Activated naive CD4-positive, alpha-beta T cell treated with Interleukin-2 at 50 U/mL for 16 hours (primary cell): ENCODE results near the gene GAA.
"Not testable (repeated sequence)": the region's sequence is repeated elsewhere in the genome, so short reads cannot be mapped to it uniquely, and the experiment has no call there.

Experiments used
- DNase-seq: peaks from one replicate; pipeline ENCODE4 v3.0.0-alpha.2; 2020

The GAA gene

DNA sequence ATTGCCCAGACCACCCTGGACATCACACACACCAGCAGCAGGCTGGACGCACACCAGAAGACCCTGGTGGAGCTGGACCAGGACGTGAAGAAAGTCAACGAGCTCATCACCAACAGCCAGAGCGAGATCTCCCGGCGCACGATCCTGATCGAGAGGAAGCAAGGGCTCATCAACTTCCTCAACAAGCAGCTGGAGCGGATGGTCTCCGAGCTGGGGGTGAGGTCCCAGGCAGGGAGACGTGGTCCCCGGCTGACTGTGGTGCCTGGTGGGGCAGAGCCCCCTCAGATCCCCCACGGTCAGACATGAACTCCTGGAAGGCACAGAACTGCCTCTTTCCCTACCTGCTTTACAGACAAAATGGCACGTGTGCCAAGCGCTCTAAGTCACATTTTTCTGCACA, 16.6 kb upstream of the GAA start:
- DNase-seq, result no peak

DNA sequence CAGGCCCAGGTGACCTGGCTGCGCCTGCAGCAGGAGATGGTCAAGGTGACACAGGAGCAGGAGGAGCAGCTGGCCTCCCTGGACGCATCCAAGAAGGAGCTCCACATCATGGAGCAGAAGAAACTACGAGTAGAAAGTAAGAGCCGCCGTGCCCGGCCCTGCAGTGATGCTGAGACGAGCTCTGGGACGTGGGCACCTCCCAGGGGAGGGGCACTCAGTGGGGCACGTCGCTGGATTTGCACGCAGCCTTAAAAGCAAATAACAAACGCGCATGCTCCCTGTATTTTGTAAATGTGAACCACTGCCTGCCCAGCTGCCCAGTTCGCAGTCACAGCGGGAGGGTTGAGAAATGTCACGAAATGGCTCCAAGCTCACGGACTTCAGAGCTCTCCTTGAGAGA, 15.3 kb upstream of the GAA start:
- no peak for DNase-seq

DNA sequence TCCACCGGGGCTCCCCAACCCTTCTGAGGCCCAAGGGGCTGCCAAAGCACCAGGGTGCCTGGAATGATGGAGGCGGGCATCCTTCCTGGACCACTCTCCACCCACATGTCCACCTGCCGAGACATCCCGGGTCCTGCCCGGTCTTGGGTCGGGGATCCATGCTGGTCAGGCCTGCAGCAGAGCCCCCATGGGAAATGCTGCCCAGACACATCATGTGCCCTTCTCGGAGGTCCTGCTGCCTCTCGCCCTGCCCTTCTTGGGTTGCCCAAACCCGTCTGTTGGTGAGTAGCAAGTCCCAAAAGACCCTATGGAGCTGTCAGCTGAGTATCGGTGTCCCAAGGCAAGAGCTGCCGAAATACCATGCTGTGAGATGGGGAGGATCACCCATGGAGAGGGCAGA, 14.8 kb upstream of the GAA start:
- DNase-seq, result no peak

DNA sequence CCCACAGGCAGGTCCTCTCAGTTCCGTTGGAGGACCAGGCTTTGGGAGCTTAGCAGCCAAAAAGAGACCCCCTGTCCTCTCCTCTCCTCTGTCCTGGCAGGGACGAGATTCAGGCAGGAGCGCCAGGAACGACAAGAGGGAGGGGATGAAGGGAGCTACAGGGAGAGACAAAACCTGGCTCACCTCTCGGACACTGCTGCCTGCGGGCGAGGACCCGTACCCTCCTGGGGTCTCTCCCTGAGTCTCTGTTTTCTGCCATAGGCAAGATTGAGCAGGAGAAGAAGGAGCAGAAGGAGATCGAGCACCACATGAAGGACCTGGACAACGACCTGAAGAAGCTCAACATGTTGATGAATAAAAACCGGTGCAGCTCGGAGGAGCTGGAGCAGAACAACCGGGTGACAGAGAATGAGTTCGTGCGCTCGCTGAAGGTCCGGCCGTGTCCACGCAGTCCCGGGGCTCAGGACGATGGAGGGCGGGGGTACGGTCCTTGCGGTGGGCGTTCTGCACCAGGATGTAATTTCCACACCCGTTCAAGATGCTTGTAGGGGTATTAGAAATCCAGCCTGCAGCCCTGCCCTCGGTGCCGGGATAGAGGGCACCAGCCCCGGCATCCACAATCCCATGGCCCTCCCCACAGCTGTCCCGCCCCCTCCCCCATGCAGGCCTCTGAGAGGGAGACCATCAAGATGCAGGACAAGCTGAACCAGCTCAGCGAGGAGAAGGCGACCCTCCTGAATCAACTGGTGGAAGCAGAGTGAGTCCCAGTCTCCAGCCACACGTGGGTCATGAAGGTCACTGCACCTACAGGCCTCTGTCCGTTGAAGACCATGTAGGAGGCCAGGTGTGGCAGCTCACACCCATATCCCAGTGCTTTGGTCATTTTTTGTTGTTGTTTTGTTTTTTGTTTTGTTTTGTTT, 13.8 kb upstream of the GAA start:
- DNase-seq, result no peak

DNA sequence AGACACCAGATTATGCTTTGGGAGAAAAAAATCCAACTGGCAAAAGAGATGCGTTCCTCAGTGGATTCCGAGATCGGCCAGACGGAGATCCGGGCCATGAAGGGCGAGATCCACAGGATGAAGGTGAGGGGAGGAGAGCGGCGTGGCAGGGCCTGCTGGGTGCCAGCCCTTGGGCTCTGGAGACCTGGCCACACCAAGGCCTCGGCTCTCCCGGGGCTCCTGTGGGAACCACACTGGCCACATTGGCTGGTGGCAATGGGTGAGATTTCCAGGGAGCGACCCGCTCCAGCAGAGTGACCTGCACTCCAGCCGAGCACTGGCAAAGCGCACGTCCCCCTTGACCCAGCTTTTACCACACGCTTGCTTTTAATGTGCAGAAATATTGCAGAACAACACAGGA, 11.6 kb upstream of the GAA start:
- DNase-seq, result no peak

DNA sequence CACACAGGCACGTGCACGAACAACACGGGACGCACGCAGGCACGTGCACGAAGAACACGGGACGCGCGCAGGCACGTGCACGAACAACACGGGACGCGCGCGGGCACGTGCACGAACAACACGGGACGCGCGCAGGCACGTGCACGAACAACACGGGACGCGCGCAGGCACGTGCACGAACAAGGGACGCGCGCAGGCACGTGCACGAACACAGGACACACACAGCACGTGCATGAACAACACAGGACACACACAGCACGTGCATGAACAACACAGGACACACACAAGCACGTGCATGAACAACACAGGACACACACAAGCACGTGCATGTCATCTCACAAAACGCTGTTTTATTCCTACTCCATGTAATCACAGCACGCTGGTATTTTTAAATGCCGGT, 11.2 kb upstream of the GAA start:
- not testable (repeated sequence) for DNase-seq

DNA sequence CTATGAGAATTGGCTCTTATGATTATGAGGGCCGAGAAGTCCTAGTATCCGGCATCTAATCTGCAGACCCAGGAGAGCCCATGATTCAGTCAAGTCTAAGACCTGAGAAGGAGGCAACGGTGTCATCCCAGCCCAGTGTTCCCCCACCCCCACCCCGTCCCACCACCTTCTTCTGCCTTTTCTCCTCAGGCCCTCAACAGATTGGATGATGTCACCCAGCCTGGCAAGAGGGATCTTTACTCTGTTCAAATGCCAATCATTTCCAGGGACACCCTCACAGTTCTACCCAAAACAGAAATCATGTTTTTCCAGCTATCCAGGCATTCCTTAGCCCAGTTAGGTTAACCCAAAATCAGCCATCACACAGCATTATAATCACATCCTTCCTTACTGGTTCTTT, 10.0 kb upstream of the GAA start:
- DNase-seq, result no peak

DNA sequence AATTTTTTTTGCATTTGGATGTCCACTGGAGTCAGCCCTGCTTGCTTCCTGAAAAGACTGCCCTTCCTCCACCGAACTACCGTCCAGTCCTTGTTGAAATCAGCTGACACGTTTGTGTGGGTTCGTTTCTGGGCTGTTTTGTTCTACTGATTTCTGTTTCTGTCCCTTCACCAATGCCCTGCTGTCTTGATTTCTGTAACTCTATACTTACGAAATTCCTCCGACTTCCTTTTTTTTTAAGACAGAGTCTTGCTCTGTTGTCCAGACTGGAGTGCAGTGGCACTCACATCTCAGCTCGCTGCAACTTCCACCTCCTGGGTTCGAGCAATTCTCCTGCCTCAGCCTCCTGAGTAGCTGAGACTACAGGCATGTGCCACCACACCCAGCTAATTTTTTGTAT, 8.4 kb upstream of the GAA start:
- no peak for DNase-seq

DNA sequence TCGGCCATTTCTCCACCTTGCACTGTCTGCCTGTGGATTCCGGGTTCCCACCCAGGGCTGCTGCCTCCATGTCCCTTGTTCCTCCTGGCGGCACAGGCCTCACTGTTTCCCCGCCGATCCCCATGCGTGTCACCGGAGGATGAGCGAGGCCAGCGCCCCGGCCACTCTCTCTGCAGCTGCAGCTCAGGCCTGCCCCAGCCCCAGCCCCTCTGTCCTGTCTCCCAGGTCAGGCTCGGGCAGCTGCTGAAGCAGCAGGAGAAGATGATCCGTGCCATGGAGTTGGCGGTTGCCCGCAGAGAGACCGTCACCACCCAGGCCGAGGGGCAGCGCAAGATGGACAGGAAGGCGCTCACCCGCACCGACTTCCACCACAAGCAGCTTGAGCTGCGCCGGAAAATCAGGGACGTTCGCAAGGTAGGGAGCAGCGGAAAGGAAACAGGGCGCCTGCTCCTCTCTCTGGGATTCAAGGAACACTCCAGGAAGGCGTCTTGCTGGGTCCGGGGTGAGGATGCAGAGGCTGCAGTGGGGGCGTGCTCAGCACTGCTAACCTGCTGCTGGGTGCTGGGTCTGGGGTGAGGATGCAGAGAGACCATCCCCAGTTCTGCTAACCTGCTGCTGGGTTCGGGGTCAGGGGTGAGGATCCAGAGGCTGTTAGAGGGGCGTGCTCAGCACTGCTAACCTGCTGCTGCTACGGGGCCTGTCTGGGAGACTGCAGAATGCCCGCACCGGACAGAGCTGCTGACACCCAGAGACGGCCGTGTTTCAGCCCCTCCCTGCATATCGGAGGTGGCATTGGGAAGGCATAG, 6.1 kb upstream of the GAA start:
- no peak for DNase-seq

DNA sequence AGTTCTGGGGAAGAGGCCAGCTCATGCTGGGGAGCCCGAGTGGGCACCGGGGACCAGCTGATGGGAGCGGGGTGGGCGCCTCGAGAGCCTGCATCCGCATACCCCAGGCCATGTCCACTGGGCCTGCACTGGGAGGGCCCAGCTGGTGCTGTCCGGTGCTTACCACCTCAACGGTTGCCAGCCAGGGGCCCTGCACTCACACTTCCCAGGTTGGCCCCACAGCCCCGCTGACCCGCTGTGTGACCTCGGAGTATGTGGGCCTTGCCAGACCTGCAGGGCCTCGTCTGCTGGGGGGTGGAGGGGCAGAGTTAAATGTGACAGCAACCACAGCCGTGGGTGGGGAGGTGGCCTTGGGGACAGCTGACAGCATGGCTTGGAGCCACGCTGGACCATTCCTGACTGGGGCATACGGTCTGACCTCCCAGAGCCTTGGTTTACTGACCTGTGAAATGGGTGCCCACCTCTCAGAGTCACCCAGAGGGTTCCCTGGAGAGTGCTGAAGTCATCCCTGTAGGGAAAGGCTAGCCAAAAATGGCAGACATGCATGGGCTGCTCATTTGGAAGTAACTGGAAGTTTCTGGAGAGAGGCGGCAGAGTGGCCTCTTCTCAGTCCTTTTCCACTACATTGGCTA, 5.4 kb upstream of the GAA start:
- no peak for DNase-seq

DNA sequence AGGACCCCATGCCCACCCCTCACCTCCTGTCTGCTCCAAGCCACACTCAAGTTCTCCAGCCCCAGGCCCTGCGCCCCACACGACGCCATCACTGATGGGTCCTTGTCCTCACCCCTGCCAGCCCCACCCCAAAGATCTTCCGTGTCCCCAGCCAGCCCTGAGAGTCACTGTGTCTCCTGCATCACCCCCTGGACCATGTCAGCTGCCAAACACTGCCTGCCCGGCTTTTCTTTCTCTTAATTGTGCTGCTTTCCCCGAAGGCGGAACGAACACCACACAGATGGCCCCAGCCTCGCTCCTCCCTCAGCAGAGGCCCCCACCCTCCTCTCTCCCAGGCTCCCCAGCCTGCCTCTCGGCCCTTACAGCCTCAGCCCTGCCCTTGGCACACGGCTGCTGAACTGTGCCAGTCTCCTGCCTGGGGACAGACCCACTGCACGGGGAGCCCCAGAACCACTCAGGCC, 4.8 kb upstream of the GAA start:
- DNase-seq, result no peak

DNA sequence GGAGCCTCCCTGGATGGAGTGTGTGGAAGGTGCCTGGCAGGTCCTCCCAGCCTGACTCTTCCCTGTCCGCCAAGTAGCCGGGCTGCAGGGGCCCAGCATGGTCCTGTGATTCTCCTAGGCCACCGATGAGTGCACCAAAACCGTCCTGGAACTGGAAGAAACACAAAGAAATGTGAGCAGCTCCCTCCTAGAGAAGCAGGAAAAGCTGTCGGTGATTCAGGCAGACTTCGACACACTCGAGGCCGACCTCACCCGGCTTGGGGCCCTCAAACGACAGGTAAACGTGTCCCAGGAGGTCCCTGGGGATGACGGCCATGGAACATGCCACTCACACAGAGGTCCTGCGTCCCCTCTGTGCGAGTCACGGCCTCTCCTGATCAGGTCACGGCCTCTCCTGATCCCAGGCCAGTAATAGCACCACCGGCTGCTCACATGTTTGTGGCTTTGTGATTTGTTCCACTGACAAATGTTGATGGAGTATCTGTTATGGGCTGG, 4.2 kb upstream of the GAA start:
- no peak for DNase-seq

DNA sequence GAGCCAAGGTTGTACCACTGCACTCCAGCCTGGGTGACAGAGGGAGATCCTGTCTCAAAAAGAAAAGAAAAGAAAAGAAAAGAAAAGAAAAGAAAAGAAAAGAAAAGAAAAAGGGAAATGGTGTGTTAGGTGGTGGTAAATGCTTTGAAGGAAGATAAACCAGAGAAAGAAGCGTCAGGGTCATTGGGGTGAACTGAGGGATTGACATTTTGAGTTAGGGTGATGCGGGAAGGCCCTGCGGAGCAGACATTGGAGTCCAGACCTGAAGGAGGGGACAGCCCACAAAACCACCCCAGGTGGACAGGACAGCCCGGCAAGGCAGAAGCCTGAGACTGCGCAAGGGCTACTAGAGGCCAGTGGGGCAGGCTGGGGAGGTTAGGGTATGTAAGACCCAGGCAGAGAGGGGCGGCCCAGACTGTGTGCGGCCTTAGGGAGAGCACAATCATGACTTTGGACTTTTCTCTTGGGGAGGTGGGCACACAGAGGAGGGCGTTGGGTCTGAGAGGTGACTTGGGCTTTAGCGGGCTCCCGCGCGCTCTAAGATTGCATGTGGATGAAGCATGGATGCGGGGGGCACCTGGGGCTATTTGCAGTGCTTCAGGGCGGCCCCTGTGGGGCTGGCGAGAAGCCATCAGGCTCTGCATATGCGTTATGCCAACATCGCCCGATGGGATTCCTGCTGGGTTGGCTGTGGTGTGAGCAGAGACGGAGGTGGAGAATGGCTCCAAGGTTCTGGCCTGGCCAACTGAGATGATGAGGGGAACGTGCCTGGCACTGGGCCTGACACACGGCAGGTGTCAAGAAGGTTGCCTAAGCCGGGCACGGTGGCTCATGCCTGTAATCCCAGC, 3.3 kb upstream of the GAA start:
- DNase-seq, result no peak

DNA sequence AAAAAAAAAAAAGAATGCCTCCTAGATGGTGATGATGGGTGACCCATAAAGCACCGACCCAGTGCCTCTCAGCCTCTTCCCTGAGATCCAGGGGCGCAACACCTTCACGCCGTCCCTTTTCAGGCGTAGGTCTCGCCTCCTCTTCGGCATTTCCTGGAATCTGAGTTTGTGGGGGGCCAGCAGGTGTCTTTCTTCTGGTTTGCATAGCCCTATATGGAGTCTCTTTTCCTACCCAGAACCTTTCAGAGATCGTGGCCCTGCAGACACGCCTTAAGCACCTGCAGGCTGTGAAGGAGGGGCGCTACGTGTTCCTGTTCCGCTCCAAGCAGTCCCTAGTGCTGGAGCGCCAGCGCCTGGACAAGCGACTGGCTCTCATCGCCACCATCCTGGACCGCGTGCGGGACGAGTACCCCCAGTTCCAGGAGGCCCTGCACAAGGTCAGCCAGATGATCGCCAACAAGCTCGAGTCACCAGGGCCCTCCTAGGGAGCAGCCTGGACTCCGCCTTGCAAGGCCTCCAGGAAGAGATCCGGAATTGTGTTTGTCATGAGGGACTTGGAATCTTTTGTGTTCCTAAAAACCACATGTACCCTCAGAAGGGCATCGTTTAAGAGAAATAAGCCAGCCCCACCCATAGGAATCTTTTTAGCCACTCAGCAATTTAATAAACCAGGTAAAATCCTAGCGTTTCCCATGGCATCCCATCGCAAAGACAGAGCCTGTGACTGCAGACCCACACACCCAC, 1.9 kb upstream of the GAA start:
- no peak for DNase-seq

DNA sequence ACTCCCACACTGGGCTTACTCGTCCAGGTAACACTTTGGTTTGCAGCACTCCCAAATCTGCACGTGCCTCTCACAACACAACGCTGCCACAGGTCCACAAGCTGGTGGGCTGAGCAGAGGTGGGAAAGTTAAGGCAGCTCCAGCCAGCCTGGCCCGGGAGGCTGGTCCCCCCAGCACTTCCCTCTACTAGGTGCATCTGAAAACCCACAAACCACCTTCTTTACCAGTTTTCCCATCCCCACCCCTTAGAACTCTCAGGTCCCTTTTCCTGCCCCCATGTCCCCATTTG, 1.4 kb upstream of the GAA start:
- DNase-seq, result no peak

DNA sequence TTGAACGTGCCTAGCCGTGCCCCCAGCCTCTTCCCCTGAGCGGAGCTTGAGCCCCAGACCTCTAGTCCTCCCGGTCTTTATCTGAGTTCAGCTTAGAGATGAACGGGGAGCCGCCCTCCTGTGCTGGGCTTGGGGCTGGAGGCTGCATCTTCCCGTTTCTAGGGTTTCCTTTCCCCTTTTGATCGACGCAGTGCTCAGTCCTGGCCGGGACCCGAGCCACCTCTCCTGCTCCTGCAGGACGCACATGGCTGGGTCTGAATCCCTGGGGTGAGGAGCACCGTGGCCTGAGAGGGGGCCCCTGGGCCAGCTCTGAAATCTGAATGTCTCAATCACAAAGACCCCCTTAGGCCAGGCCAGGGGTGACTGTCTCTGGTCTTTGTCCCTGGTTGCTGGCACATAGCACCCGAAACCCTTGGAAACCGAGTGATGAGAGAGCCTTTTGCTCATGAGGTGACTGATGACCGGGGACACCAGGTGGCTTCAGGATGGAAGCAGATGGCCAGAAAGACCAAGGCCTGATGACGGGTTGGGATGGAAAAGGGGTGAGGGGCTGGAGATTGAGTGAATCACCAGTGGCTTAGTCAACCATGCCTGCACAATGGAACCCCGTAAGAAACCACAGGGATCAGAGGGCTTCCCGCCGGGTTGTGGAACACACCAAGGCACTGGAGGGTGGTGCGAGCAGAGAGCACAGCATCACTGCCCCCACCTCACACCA, 724 bp downstream of the GAA start:
- DNase-seq, result peak; percentile 14

DNA sequence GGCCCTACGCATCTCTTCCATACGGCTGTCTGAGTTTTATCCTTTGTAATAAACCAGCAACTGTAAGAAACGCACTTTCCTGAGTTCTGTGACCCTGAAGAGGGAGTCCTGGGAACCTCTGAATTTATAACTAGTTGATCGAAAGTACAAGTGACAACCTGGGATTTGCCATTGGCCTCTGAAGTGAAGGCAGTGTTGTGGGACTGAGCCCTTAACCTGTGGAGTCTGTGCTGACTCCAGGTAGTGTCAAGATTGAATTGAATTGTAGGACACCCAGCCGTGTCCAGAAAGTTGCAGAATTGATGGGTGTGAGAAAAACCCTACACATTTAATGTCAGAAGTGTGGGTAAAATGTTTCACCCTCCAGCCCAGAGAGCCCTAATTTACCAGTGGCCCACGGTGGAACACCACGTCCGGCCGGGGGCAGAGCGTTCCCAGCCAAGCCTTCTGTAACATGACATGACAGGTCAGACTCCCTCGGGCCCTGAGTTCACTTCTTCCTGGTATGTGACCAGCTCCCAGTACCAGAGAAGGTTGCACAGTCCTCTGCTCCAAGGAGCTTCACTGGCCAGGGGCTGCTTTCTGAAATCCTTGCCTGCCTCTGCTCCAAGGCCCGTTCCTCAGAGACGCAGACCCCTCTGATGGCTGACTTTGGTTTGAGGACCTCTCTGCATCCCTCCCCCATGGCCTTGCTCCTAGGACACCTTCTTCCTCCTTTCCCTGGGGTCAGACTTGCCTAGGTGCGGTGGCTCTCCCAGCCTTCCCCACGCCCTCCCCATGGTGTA, 1.5 kb downstream of the GAA start:
- DNase-seq, result no peak

DNA sequence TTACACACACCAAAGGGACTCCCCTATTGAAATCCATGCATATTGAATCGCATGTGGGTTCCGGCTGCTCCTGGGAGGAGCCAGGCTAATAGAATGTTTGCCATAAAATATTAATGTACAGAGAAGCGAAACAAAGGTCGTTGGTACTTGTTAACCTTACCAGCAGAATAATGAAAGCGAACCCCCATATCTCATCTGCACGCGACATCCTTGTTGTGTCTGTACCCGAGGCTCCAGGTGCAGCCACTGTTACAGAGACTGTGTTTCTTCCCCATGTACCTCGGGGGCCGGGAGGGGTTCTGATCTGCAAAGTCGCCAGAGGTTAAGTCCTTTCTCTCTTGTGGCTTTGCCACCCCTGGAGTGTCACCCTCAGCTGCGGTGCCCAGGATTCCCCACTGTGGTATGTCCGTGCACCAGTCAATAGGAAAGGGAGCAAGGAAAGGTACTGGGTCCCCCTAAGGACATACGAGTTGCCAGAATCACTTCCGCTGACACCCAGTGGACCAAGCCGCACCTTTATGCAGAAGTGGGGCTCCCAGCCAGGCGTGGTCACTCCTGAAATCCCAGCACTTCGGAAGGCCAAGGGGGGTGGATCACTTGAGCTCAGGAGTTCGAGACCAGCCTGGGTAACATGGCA, 2.2 kb downstream of the GAA start:
- DNase-seq, result no peak

DNA sequence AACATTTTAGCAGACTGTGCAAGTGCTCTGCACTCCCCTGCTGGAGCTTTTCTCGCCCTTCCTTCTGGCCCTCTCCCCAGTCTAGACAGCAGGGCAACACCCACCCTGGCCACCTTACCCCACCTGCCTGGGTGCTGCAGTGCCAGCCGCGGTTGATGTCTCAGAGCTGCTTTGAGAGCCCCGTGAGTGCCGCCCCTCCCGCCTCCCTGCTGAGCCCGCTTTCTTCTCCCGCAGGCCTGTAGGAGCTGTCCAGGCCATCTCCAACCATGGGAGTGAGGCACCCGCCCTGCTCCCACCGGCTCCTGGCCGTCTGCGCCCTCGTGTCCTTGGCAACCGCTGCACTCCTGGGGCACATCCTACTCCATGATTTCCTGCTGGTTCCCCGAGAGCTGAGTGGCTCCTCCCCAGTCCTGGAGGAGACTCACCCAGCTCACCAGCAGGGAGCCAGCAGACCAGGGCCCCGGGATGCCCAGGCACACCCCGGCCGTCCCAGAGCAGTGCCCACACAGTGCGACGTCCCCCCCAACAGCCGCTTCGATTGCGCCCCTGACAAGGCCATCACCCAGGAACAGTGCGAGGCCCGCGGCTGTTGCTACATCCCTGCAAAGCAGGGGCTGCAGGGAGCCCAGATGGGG, 3.1 kb downstream of the GAA start:
- DNase-seq, result no peak
